ENCODE measurements around the gene PRM2.
"Not testable (repeated sequence)": the region's sequence is repeated elsewhere in the genome, so short reads cannot be mapped to it uniquely, and the experiment has no call there.

PRM2 gene

DNA sequence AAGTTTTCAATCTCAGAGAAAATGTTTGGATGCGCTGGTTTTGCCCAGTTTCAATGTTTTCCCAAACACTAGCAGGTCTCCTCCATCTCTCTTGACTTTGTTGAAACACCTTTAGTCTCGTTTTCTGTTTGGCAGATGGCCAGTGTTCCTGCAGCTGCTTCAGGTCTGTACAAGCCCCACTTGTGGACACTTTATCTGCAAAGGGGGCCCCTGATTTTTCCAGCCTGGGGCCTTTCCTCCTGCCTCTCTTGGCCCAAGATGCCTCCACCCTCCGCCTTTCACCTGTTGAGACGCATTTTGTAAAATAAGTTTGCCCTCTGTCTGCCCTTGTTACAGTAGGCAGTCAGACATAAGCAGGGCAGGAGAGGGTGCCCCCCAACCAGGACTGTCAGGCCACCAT, 26.7 kb upstream of the PRM2 start:
- DNase-seq (ENCODE audit: low spot score) (no peak), ATAC-seq (ENCODE audit: low read depth) (no peak; the same call in 1 of the 3 replicates)
- TF ChIP-seq, protein P1, sequence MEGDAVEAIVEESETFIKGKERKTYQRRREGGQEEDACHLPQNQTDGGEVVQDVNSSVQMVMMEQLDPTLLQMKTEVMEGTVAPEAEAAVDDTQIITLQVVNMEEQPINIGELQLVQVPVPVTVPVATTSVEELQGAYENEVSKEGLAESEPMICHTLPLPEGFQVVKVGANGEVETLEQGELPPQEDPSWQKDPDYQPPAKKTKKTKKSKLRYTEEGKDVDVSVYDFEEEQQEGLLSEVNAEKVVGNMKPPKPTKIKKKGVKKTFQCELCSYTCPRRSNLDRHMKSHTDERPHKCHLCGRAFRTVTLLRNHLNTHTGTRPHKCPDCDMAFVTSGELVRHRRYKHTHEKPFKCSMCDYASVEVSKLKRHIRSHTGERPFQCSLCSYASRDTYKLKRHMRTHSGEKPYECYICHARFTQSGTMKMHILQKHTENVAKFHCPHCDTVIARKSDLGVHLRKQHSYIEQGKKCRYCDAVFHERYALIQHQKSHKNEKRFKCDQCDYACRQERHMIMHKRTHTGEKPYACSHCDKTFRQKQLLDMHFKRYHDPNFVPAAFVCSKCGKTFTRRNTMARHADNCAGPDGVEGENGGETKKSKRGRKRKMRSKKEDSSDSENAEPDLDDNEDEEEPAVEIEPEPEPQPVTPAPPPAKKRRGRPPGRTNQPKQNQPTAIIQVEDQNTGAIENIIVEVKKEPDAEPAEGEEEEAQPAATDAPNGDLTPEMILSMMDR (IDR thresholded peaks at IDR 0.05; ENCODE audit: poor library complexity, severe bottlenecking): no peak
- Histone ChIP-seq H3K9me3 (ENCODE audit: severe bottlenecking) (no peaks in the 10 kb centered on the region), H3K4me3 (ENCODE audit: severe bottlenecking) (no peak overlapping the region), H3K27ac (ENCODE audit: poor library complexity, severe bottlenecking) (no peak overlapping the region), H3K36me3 (ENCODE audit: low read depth) (no peaks in the 10 kb centered on the region), H3K27me3 (ENCODE audit: insufficient read depth, poor library complexity, severe bottlenecking) (no peaks in the 10 kb centered on the region), H3K4me1 (ENCODE audit: insufficient read depth, poor library complexity, severe bottlenecking) (peaks cover 9% of the 10 kb centered on the region)

GRCh38 chr16:11301645-11302501, 25.6 kb upstream of the PRM2 start:
- H3K27ac ChIP-seq (ENCODE audit: poor library complexity, severe bottlenecking): no peak overlapping the region
- peaks cover 9% of the 10 kb centered on the region for H3K4me1 ChIP-seq (ENCODE audit: insufficient read depth, poor library complexity, severe bottlenecking)
- H3K4me3 ChIP-seq (ENCODE audit: severe bottlenecking): no peak overlapping the region
- TF ChIP-seq, protein P1 (IDR thresholded peaks at IDR 0.05; ENCODE audit: poor library complexity, severe bottlenecking): no peak
- H3K27me3 ChIP-seq (ENCODE audit: insufficient read depth, poor library complexity, severe bottlenecking): no peaks in the 10 kb centered on the region
- no peak for ATAC-seq (ENCODE audit: low read depth)
- no peaks in the 10 kb centered on the region for H3K36me3 ChIP-seq (ENCODE audit: low read depth)
- no peak for DNase-seq (ENCODE audit: low spot score)
- H3K9me3 ChIP-seq (ENCODE audit: severe bottlenecking): no peaks in the 10 kb centered on the region

DNA sequence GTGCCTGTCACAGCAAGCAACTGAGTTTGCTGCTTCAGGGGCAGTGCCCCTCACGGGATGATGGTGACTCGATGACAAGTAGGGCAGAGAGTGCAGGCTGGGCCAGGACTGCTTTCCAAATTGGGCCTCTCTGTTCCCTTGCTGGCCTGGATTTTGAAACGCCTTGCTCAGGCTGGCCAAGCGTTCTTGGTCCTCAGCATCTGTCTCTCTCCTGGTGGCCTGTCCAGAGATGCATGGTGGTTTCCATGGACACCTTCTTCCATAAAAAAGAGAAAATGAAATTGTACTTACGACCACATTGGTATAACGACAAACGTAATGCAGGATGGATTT, 24.2 kb upstream of the PRM2 start:
- Histone ChIP-seq H3K27me3 (ENCODE audit: insufficient read depth, poor library complexity, severe bottlenecking) (no peaks in the 10 kb centered on the region), H3K4me1 (ENCODE audit: insufficient read depth, poor library complexity, severe bottlenecking) (peaks cover 9% of the 10 kb centered on the region), H3K4me3 (ENCODE audit: severe bottlenecking) (no peak overlapping the region), H3K27ac (ENCODE audit: poor library complexity, severe bottlenecking) (no peak overlapping the region), H3K9me3 (ENCODE audit: severe bottlenecking) (no peaks in the 10 kb centered on the region), H3K36me3 (ENCODE audit: low read depth) (no peaks in the 10 kb centered on the region)
- ATAC-seq (ENCODE audit: low read depth): no peak
- no peak for DNase-seq (ENCODE audit: low spot score)
- TF ChIP-seq, protein P1 (IDR thresholded peaks at IDR 0.05; ENCODE audit: poor library complexity, severe bottlenecking): no peak

- TF ChIP-seq, protein P1 (IDR thresholded peaks at IDR 0.05; ENCODE audit: poor library complexity, severe bottlenecking): no peak
- ATAC-seq (ENCODE audit: low read depth) (no peak), DNase-seq (ENCODE audit: low spot score) (no peak)
- no peak overlapping the region for H3K27ac ChIP-seq (ENCODE audit: poor library complexity, severe bottlenecking)
- H3K27me3 ChIP-seq (ENCODE audit: insufficient read depth, poor library complexity, severe bottlenecking): no peaks in the 10 kb centered on the region
- H3K4me1 ChIP-seq (ENCODE audit: insufficient read depth, poor library complexity, severe bottlenecking): peaks cover 9% of the 10 kb centered on the region
- no peaks in the 10 kb centered on the region for H3K9me3 ChIP-seq (ENCODE audit: severe bottlenecking)
- H3K36me3 ChIP-seq (ENCODE audit: low read depth): no peaks in the 10 kb centered on the region
- H3K4me3 ChIP-seq (ENCODE audit: severe bottlenecking): no peak overlapping the region
Measured at GRCh38 chr16:11299865-11300559, 23.7 kb upstream of the PRM2 start.

DNA sequence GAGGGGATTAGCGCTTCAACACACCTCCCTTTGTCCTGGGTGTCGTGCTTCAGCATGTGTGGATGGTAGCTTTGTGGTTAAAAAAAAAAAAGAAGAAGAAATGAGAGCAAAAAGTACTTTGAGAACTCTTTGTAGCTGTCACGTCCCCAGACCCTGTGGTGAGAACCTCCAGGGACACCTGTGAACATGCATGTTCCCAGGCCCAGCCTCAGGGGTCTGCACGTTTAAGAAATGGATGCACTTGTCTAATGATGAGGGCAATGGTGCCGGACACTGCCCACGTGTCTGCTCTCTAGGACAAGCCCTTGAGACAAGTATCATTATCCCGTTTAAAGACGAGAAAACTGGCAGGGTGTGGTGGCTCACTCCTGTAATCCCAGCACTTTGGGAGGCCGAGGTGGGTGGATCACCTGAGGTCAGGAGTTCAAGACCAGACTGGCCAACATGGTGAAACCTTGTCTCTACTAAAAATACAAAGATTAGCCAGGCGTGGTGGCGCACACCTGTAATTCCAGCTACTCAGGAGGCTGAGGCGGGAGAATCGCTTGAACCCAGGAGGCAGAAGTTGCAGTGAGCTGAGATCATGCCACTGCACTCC, 22.8 kb upstream of the PRM2 start:
- ATAC-seq (ENCODE audit: low read depth); H3K27me3 ChIP-seq (ENCODE audit: insufficient read depth, poor library complexity, severe bottlenecking); H3K27ac ChIP-seq (ENCODE audit: poor library complexity, severe bottlenecking); DNase-seq (ENCODE audit: low spot score); H3K4me3 ChIP-seq (ENCODE audit: severe bottlenecking); H3K4me1 ChIP-seq (ENCODE audit: insufficient read depth, poor library complexity, severe bottlenecking); H3K36me3 ChIP-seq (ENCODE audit: low read depth); H3K9me3 ChIP-seq (ENCODE audit: severe bottlenecking): not testable (repeated sequence)
